HG03378 (cell line): ENCODE data around the gene DYSF.

Experiments
- ATAC-seq: cut with Tn5 transposase; IDR thresholded peaks from one replicate; pipeline ENCODE4 v1.9.1; 2021; ENCODE audit warnings: mild to moderate bottlenecking, moderate library complexity; ENCODE audit not compliant: unreplicated experiment

Gene DYSF

GRCh38 chr2:71526141-71526540, 72.8 kb downstream of the DYSF start:
- ATAC-seq = no peak

DNA sequence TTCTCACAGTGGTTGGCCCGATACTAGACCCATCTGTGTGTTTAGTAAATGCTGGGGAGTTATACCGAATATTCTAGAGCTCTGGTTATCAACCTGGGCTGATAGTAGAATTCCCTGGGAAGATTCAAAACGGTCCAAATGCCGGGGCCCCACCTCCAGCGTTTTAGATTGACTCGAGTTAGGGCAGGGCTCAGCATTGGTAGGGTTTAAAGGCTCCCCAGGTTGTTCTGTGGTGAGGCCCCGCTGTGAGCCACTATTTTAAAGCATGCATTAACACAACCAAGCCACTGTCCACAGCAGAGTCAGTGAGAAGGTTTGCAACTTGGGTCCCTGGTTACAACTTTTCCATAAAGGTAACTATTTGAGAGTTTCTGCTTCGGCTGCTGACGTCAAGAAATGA, 73.6 kb downstream of the DYSF start:
- ATAC-seq = no peak

- ATAC-seq = no peak
These were observed 74.8 kb downstream of the DYSF start for GRCh38 chr2:71528131-71528591.

- no peak for ATAC-seq
These were observed 75.4 kb downstream of the DYSF start for GRCh38 chr2:71528749-71529148.

DNA sequence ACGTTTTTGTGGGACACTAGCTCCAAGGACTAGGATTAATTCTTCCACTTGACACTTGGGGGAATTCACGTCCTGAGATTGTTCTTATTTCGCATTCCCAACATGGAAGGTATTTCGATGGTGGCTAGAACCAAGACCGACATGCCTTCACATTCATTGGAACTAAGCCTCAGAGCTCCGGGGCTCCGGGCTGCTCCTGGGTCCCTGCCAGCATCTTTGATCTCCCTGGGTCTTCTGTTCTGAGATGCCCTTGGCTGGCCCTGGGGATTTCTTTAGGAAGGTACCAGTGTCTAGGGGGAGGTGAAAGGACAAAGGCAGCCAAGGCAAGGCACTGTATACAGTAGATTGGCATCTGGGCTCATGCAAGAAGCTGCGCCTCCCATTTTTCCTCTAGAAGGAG, 76.8 kb downstream of the DYSF start:
- no peak for ATAC-seq

- no peak for ATAC-seq
These were observed 77.4 kb downstream of the DYSF start for GRCh38 chr2:71530641-71531332.

DNA sequence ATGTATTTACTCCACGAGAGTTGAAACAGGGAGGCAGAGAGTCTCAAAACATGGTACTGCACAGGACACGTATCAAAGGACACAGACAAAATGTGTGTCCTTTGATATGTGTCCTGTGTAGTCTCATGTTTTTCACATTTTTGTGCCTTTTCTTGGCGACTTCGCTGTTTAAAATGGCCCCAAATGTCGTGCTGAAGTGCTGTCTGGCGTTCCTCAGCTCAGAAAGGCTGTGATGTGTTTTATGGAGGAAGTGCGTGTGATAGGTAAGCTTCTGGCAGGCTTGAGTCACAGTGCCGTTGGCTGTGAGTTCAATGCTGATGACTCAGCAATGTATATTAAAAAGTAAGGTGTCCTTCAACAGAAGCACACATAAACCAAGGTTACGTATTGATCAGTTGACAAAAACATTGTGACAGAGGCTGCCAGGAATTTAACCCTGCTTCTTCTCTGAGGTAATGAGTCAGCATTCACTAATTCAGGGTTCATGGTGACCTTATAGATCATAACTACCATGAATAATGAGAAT, 78.2 kb downstream of the DYSF start:
- ATAC-seq = no peak

DNA sequence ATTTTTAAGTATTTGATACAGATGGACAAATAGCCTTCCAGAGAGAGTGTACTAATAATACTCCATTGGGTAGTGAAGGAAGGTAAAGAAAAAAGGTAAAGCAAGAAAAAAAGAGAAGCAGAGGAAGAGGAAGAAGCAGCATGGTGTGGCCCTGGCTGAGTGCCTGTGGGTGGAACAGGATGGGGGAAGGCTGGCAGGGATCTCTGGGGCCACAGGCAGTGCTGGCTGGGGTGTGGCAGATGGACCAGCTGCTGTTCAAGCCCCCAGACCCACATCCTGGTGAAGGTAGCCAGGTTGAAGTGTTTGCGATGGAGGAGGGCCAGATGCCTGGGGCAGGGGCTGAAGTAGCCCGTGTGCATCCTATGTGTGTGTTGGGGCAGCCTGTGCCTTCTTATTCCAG, 79.0 kb downstream of the DYSF start:
- no peak for ATAC-seq

DNA sequence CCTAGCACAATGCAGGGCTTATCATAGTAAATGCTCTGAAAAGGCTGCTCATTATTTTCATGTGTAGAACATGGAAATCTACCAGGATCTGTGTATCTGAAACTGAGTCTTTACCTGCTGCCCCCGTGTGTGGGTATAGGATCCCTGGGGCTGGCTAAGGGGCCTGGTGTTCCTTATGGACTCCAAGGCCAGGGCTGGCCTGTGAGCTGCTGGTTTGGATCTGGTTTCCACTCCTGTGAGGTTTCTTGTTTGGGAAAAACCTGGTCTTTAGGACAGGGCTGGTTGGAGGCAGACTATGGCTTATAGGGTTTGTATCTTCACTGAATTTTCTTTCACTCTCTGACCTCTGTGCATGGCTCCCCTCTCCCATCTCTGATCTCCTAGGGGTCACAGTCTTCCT, 80.8 kb downstream of the DYSF start:
- ATAC-seq = no peak

GRCh38 chr2:71534826-71535225, 81.5 kb downstream of the DYSF start:
- no peak for ATAC-seq

- ATAC-seq = no peak
These were observed 82.2 kb downstream of the DYSF start for GRCh38 chr2:71535526-71535925.

DNA sequence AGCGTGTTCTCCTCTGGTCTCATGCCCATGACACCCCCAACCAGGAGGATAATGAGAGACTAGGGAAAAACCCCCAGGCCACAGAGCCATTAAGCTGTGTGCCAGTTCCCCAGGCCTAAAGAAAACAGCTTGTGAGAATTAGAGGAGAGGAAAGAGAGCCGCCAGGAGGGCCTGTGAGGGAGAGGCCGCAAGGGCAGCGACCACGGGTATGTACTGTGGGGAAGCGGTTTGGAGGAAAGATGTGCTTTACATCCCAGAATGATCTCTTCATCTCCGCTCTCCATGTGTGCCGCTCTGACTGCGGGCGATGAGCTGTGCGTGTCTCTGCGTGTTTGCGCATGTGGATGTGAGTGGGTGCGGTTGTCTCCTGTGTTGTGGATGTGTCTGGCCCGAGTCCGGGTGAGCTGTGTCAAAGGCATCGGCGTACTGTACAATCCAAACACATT, 82.9 kb downstream of the DYSF start:
- ATAC-seq = no peak

GRCh38 chr2:71538241-71538640, 84.9 kb downstream of the DYSF start:
- ATAC-seq = no peak

DNA sequence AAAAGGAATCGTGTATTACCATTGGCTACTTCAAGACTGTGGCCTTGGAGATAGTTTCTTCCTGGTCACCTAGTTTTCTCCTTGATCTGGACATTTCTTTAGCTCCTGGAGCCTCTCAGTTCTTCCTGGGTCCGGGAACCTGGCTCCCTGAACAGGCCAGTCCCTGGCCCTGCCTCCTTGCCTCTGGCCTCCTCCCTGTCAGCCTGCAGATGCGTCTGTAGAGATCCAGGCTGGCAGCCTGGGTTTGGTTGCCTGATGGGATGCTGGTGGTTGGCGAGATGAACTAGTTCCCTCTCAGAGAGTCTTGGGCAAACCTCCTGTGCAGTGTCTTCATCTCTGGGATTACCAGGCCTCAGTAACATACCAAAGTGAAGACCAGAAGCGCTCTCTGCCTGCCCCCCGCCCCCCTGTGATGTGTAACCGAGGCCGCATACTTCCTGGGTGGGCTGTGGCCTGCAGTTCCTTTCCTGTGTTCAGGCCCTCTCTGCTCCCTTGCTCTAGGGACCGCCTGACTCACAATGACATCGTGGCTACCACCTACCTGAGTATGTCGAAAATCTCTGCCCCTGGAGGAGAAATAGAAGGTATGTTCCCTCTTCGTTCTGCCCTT, 85.4 kb downstream of the DYSF start:
- ATAC-seq = no peak

DNA sequence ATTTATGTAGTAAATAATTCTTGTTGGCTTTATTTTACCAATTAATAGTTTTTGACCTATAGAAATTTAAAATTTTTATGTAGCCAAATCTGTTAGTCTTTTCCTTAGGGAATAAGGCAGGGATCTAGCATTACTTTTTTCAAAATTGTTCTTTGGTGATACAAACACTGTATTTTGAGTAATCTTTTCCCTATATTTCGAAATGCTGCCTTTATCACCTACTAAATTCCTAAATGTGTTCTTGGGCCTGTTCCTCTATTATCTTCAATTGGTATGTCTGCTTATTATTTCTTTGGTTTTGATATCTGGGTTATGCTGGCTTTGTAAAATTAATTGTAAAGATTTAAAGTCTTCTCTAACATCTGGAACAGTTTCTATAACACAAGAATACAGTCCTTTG, 87.5 kb downstream of the DYSF start:
- no peak for ATAC-seq

DNA sequence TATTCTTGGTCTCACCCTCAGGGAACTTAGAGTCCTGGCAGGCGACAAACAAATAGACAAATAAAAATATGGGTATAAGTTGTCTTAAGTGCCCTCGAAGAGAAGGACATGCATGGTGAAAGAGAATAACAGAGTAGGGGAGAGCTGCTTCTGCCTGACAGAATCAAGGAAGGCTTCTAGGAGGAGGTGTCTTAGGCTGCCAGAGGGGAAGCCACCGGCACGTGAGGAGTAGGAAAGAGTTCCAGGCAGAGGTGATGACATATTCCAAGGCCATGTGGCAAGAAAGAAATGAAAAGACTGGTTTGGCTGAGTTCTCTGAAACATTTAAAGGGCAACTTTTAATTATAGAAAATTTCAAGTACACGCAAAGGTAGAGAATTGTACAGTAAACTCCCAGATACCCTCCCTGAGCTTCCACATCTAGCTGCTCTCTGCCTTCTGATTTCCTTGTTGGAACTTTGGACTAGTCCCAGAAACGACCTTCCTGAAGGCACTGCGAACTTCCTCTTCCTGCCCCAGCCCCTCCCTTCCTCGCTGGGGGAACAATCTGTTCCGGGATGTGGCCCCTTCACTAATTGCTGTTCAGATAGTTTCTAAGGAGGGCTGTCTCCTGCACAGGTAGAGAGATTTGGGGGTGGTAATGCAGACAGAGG, 91.7 kb downstream of the DYSF start:
- ATAC-seq = no peak

- ATAC-seq = no peak
These were observed 92.4 kb downstream of the DYSF start for GRCh38 chr2:71545572-71546274.

DNA sequence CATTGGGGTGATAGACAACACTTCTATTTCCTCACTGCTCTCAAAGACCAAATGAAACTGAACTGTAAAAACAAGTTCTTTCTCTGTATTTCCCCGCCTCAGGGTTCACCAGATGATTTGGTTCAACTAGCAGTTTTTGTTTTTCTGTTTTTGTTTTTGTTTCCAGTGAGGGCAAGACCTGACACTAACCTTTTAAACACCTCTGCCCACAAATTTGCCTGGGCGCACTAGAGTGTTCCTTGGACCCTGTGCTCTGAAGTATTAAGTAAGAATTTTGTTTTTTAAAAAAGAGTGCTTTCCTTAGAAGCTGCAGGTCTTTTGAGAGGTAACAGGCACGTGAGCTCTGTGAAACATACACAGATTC, 92.9 kb downstream of the DYSF start:
- no peak for ATAC-seq

- ATAC-seq = no peak
These were observed 93.5 kb downstream of the DYSF start for GRCh38 chr2:71546777-71547281.

GRCh38 chr2:71547616-71548285, 94.4 kb downstream of the DYSF start:
- ATAC-seq = no peak
